Stimulated activated CD4-positive, alpha-beta T cell treated with anti-CD3 and anti-CD28 coated beads, Interleukin-15, amount 100 ng/mL, for 48 hours (primary cell): ENCODE data around the gene ABHD1.
"Not testable (repeated sequence)": the region's sequence is repeated elsewhere in the genome, so short reads cannot be mapped to it uniquely, and the experiment has no call there.

Experiments
- DNase-seq, 2 donors: peaks; one replicate each; pipeline ENCODE4 v3.0.0-alpha.2; 2020; ENCODE audit warnings: low read depth in 2 of 2

ABHD1 gene

DNA sequence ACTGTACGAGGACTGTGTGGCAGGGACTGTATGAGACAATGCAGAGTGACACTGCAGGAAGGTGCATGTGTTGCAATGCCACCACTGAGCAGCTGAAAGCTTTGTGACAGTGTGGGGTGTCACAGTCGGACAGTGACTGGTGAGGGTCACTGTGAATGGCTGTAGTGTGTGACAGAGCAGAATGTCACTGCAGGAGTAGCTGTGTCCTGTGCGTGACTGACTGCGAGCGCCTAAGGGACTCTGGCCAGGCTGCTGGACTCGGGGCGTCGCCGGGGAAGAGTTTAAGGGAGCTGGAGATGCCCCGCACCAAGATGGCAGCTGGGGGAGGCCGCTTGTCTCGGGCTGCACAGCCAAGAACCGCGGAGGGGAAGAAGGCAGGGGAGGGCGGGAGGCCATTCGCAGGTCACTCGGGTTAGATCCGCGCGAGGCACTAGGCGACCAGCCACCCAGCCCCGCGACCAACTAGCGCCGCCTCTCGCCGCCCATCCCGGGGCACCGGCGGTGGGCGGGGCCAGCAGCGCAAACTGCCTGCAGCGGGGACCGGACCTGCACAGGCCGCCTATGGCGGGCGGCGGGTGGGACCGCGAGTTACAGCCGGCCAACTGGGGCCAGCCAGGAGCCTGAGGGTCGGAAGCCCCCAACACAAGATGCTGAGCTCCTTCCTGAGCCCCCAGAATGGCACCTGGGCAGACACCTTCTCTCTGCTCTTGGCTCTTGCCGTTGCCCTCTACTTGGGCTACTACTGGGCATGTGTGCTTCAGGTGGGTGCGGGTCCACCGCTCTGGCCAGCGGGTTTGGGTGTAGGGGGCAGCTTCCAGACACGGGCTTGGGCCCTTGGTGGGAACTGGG, at the start of gene ABHD1:
TSS of gene ABHD1 (plus strand) at position 514 of the 849 bp plus-strand sequence. CDS start at position 648, 134 bp downstream.
- peak in 1 of 2 donors; percentile 42 for DNase-seq

DNA sequence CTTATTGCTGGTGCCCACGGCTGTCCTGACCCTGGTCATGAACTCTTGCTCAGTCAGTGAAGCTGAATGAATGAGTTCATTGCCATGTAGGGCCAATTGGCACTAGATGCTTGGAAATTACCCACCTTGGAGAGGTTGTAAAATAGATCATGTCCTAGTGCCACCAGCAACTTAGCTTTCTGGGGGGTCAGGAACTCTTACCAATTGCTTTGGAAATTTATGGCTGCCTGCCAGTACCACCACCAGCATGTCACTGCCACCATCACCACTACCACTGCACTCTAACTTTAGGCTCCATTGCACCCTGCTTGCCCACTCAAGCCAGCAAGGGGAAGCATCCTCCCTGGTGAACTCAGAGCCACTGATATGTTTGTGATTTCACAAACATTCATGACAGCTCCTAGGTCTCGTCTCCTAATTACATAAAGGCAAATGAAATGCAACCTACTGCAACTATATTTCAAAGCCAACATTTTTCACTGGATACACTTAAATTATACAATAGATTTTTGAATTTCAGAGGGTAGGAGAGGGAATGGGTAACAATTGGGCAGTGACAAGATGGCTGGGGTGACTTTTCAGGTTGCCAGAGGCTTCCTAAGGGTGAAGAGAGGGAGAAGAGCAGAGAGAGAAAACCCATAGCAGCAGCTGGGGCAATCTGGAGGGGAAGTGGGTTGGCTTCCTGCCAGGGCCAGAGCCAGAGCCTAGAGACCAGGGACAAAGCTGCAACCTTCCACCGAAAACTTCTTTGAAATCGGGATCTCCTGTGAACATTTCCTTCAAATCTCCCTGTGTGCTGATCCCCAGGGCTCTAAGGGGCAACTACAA, 48.7 kb upstream of the ABHD1 start:
- DNase-seq: no peak

DNA sequence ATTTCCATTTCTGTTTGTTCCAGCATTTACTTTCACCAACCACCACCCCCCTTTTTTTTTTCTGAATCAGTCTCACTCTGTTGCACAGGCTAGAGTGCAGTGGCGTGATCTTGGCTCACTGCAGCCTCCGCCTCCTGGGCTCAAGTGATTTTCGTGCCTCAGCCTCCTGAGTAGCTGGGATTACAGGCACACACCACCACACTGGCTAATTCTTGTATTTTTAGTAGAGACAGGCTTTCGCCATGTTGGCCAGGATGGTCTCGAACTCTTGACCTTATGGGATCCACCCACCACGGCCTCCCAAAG, 48.1 kb upstream of the ABHD1 start:
- not testable (repeated sequence) for DNase-seq

DNA sequence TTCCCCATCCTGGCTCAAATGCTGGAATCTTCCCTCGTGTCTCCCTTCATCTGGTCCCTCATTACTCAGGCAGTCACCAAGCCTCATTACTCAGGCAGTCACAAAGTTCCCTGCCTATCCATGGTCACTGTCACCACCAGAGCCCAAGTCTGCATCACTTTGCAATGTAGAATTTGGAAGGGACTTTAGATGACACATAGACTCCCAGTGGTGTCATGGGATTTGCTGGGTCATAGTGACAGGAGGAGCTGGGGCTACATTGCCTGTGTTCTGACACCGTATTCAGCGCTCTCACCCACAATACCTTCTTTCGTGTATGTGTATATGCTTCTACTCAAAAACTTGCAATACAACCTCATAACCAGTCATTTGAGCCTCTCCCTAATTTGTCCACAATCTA, 47.3 kb upstream of the ABHD1 start:
- no peak for DNase-seq

DNA sequence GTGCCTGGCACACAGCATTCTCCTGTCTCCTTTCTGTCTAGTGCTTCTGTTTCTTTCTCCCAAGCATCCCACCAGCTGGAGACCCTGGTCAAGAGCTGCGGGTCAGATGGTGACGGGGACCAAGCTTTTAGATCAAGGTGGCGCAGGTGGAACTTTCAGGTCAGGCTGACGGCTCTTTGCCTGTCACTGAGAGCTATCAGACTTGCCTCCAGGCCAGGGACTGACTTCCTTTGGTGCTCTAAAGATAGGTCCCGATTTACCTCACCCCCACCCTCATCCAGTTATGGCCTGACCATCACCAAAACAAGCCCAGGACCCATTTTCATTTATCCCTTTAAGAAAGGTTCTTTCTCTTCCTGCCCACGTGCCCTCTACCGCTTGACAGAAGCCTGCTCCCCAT, 46.4 kb upstream of the ABHD1 start:
- DNase-seq: no peak

DNA sequence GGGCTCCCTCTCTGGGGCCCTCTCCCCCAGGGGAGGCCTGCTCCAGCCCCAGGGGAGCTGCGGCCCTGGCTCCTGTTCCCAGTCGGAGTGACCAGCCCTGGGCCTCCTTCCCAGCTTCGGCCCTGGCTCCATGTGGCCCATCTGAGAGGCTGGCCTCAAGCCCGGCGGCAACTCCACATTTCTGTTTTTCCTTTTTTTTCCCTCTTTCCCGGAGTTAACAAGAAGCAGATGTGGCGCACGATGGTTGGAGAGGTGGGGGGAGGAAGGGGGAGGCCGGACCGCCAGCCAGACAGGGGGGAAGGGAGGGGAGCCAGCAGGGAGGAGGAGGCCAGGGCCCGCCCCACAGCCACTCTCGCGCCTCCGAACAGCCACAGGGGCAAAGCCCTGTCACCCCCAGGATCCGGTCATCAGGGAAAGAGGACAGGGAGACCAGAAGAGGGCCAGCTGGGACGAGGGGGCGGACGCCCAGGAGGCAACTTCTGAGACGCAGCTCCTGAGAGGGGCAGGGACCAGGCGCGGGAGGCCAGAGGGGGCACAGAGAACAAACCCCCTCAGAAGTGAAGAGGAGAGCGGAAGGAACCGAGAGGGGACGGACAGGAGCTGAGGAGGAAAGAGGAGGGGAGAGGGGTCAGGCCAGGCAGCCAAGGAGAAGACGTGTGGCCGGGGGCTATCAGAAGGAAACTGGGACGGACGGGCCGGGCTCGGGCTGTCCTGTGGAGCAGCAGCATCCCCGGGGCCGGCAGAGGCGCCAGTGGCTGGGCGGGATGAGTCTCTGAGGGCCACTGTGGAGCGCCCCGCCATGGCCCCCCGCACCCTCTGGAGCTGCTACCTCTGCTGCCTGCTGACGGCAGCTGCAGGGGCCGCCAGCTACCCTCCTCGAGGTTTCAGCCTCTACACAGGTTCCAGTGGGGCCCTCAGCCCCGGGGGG, 45.1 kb upstream of the ABHD1 start, which contains the start of gene EMILIN1:
TSS of gene EMILIN1 (plus strand) at position 349 of the 928 bp plus-strand sequence. CDS start at position 800, 451 bp downstream.
- no peak for DNase-seq

DNA sequence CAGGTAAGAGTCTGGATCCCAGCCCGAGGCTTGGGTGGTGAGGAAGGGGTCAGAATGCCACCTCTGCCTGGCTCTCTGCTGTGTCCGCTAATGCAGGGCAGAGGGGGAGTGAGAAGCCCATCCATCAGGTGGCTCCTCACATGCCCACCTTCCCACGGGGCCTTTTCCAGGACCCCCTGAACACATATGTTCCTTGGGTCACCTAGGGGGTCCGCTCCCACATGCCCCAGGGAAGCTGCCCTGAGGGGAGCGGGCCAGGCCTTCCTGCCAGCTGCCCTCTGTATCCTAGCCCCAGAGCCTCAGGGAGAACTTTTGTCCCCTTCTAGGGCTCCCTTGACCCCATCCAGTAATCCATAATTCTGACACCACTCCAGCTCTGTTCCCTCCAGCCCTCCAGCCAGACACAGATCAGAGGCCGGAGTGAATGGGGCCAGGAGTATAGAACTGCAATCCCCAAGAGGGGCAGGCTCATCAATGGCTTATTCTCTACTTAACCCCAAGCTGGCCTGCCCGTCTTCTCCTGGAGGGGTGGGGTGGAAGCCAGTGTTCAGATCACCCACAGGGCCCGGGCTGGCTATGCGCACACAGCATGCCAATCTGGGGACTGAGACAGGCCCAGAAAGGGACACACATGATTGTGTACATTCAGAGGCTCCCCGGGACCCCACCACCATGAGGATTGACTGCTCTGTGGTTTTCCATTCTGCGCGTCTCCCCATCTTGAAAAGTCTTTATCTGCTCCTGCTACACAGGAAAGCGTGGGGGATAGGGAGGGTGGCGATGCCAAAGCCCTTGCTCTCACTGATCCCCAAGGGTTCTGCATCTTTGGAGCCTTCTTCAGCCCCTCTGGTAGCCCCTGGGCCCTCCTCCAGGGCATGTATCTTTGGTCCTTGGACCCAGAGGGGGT, 44.1 kb upstream of the ABHD1 start:
- DNase-seq: no peak

DNA sequence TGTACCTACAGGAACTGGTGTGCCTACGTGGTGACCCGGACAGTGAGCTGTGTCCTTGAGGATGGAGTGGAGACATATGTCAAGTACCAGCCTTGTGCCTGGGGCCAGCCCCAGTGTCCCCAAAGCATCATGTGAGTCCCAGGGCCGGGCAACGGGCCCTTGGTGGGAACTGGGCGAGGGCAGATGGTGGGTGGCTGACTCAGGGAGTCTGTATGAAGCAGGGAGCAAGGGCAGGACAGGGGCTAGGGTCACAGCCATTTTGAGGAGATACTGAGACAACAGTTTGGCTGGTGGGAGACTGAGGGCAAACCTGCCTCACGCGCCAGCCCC, 43.5 kb upstream of the ABHD1 start:
- DNase-seq: no peak

DNA sequence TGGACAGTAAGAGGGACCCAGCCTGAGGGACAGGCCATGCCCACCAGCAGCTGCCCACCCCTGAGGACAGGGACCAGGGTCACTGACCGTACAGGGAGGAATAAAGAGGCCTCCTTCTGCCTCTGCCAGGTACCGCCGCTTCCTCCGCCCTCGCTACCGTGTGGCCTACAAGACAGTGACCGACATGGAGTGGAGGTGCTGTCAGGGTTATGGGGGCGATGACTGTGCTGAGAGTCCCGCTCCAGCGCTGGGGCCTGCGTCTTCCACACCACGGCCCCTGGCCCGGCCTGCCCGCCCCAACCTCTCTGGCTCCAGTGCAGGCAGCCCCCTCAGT, 43.0 kb upstream of the ABHD1 start:
- DNase-seq: no peak

DNA sequence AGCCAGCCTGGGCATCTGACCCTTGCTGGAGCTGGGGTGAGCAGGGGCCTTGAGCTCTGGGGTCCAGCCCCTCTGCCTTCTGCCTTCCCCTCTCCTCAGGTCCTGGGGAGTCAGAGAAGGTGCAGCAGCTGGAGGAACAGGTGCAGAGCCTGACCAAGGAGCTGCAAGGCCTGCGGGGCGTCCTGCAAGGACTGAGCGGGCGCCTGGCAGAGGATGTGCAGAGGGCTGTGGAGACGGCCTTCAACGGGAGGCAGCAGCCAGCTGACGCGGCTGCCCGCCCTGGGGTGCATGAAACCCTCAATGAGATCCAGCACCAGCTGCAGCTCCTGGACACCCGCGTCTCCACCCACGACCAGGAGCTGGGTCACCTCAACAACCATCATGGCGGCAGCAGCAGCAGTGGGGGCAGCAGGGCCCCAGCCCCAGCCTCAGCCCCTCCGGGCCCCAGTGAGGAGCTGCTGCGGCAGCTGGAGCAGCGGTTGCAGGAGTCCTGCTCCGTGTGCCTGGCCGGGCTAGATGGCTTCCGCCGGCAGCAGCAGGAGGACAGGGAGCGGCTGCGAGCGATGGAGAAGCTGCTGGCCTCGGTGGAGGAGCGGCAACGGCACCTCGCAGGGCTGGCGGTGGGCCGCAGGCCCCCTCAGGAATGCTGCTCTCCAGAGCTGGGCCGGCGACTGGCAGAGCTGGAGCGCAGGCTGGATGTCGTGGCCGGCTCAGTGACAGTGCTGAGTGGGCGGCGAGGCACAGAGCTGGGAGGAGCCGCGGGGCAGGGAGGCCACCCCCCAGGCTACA, 41.4 kb upstream of the ABHD1 start:
- DNase-seq: no peak

DNA sequence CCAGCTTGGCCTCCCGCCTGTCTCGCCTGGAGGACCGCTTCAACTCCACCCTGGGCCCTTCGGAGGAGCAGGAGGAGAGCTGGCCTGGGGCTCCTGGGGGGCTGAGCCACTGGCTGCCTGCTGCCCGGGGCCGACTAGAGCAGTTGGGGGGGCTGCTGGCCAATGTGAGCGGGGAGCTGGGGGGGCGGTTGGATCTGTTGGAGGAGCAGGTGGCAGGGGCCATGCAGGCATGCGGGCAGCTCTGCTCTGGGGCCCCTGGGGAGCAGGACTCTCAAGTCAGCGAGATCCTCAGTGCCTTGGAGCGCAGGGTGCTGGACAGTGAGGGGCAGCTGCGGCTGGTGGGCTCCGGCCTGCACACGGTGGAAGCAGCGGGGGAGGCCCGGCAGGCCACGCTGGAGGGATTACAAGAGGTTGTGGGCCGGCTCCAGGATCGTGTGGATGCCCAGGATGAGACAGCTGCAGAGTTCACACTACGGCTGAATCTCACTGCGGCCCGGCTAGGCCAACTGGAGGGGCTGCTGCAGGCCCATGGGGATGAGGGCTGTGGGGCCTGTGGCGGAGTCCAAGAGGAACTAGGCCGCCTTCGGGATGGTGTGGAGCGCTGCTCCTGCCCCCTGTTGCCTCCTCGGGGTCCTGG, 40.7 kb upstream of the ABHD1 start:
- DNase-seq: no peak

DNA sequence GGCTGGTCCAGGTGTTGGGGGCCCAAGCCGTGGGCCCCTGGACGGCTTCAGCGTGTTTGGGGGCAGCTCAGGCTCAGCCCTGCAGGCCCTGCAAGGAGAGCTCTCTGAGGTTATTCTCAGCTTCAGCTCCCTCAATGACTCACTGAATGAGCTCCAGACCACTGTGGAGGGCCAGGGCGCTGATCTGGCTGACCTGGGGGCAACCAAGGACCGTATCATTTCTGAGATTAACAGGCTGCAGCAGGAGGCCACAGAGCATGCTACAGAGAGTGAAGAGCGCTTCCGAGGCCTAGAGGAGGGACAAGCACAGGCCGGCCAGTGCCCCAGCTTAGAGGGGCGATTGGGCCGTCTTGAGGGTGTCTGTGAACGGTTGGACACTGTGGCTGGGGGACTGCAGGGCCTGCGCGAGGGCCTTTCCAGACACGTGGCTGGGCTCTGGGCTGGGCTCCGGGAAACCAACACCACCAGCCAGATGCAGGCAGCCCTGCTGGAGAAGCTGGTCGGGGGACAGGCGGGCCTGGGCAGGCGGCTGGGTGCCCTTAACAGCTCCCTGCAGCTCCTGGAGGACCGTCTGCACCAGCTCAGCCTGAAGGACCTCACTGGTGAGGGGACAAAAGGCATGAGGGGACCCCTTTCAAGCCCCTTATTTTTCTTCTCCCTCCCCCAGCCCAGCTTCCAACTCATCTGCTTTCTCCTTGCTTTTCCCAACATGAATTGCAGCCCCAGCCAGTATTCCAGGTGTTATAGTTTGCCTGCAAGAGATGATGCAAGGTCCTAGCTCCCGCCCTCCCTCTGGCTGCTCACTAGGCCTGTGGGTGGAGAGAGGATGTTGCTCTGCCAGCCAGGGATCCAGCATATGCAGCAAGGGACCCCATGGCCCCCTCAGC, 40.0 kb upstream of the ABHD1 start:
- DNase-seq: no peak

DNA sequence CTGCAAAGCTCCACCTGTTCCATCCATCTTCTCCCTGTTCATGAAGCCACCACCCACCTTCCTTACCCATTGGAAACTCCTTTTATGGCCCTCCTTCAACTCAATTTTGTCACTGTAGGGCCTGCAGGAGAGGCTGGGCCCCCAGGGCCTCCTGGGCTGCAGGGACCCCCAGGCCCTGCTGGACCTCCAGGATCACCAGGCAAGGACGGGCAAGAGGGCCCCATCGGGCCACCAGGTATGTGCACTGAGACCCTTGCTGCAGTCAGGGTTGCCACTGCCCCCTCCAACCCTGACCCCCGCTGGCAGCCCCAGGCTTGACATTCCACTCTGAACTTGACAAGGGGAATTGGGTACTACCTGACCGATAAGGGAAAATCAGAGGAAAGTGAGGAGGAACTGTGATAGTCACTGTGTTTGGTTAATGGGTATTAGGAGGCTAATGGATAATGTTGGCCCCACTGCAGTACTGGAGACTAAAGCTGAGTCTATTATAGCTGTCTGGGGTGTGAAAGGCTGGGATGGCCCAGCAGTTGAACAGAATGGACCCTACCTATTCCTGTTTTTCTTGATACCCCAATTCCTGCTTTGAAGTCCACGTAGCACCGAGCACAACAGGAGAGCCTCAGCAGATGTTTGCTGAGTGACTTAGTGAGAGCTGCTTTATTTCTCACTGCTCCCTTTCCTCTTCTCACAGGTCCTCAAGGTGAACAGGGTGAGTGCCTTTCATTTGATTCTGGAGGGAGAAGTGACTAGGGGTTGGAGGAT, 39.1 kb upstream of the ABHD1 start:
- no peak for DNase-seq

DNA sequence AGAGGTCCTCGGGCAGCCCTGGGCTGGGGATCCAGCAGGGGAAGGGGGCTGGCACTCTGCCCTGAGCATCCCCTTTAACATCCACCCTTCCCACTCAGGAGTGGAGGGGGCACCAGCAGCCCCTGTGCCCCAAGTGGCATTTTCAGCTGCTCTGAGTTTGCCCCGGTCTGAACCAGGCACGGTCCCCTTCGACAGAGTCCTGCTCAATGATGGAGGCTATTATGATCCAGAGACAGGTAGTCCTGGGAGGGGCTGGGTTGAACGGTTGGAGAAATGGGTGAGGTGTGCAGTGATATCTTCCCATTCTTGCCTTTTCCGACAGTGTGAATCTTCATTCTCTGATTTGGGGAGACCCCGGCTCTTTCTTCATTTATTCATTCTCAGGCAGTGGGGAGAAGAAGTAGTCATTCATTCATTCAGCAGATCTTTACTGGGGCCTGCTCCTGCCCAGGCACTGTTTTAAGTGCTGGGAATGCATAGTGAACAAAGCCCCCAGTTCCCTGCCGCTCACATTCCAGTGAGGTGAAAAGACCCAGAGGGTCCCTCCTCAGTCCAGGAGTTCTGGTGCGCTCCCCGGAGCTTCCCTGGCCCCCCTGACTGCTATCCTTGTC, 38.4 kb upstream of the ABHD1 start:
- no peak for DNase-seq

DNA sequence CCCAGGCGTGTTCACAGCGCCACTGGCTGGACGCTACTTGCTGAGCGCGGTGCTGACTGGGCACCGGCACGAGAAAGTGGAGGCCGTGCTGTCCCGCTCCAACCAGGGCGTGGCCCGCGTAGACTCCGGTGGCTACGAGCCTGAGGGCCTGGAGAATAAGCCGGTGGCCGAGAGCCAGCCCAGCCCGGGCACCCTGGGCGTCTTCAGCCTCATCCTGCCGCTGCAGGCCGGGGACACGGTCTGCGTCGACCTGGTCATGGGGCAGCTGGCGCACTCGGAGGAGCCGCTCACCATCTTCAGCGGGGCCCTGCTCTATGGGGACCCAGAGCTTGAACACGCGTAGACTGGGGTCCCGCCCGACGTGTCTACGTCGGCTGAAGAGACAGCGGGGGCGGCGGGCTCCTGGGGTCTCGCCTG, 37.9 kb upstream of the ABHD1 start:
- no peak for DNase-seq

DNA sequence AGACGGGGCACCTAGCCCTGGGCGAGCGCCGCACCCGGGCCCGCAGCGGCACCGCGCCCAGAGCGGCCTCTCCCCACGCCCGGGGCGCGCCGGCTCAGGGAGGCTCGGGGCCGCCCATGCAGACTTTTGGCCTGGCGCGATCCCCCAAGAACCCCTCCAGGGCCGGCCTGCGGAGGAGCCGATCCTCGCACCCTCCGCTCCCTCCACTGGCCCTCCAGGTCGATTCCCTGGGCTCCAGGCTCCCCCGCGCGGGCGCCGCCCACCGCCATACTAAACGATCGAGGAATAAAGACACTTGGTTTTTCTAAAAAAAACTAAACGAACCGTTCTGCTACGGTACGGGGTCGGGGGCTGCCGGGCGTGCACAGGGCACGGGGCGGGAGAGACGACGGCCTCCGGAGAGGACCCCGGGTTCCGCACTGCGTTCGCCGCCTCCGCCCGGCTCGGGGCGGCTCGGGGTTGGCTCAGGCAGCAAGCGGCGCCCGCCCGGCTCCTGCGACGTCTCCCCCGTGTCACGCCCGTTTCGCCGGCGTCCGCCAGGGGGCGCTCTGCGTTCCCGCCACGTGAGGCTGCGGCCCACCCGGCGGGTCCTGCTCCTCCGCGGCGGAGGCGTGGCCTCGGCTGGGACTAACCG, 37.4 kb upstream of the ABHD1 start:
- DNase-seq: peak; percentile 90 to 97
